H9 (cell line): ENCODE measurements around the gene AFAP1L1. TPM values are rescaled to one million over a fixed set of nuclear protein-coding genes. Genes with fewer than 3 reads are reported as not detected.

Experiments used
- DNase-seq: peaks from one replicate; pipeline ENCODE4 v3.0.0-alpha.2; 2017
- H2AFZ ChIP-seq: one replicate; pipeline ENCODE4 v1.6.1; 2013; ENCODE audit warnings: mild to moderate bottlenecking, low read length, control low read depth, moderate library complexity
- H2AK5ac ChIP-seq: 2 replicates; pipeline ENCODE4 v1.6.1; 2013; ENCODE audit warnings: low read length, control low read depth, mixed read lengths; ENCODE audit not compliant: insufficient read length
- H2BK120ac ChIP-seq: one replicate; pipeline ENCODE4 v1.6.1; 2013; ENCODE audit warnings: low read depth, mild to moderate bottlenecking, low read length, control low read depth, inconsistent platforms; ENCODE audit not compliant: poor library complexity, severe bottlenecking
- H2BK12ac ChIP-seq: 2 replicates; pipeline ENCODE4 v1.6.1; 2013; ENCODE audit warnings: low read length, control low read depth, mixed read lengths, low read depth; ENCODE audit not compliant: insufficient read length
- H2BK15ac ChIP-seq: 2 replicates; pipeline ENCODE4 v1.6.1; 2013; ENCODE audit warnings: low read depth, low read length, control low read depth
- H2BK20ac ChIP-seq: one replicate; pipeline ENCODE4 v1.6.1; 2013; ENCODE audit warnings: low read depth, mild to moderate bottlenecking, low read length, control low read depth, inconsistent platforms; ENCODE audit not compliant: poor library complexity, severe bottlenecking
- H2BK5ac ChIP-seq: 2 replicates; pipeline ENCODE4 v1.6.1; 2013; ENCODE audit warnings: low read length, control low read depth, mixed read lengths; ENCODE audit not compliant: insufficient read length
- H3K14ac ChIP-seq: 2 replicates; pipeline ENCODE4 v1.6.1; 2013; ENCODE audit warnings: low read length, control low read depth; ENCODE audit not compliant: insufficient read depth
- H3K18ac ChIP-seq: 2 replicates; pipeline ENCODE4 v1.6.1; 2013; ENCODE audit warnings: low read depth, mild to moderate bottlenecking, mixed read lengths, low read length, control low read depth; ENCODE audit not compliant: insufficient read length
- H3K23ac ChIP-seq: 2 replicates; pipeline ENCODE4 v1.6.1; 2013; ENCODE audit warnings: low read length, control low read depth, mixed read lengths, low read depth; ENCODE audit not compliant: insufficient read length
- H3K23me2 ChIP-seq: 2 replicates; pipeline ENCODE4 v1.6.1; 2013; ENCODE audit warnings: low read depth, mild to moderate bottlenecking, mixed read lengths, low read length, control low read depth; ENCODE audit not compliant: insufficient read length, poor library complexity, severe bottlenecking
- H3K27ac ChIP-seq: 2 replicates; pipeline ENCODE4 v1.5.1; 2013; ENCODE audit warnings: low read length, control low read depth, mixed read lengths, low read depth; ENCODE audit not compliant: insufficient read length
- H3K27me3 ChIP-seq: 2 replicates; pipeline ENCODE4 v1.6.1; 2013; ENCODE audit warnings: low read length, control low read depth, inconsistent platforms; ENCODE audit not compliant: insufficient read depth
- H3K4ac ChIP-seq: 2 replicates; pipeline ENCODE4 v1.6.1; 2013; ENCODE audit warnings: low read depth, mild to moderate bottlenecking, control low read depth, inconsistent platforms, low read length, moderate library complexity
- H3K4me1 ChIP-seq: 2 replicates; pipeline ENCODE4 v1.6.1; 2013; ENCODE audit warnings: low read length, control low read depth, inconsistent platforms; ENCODE audit not compliant: insufficient read depth
- H3K4me2 ChIP-seq: 2 replicates; pipeline ENCODE4 v1.6.1; 2013; ENCODE audit warnings: low read length, control low read depth, mixed read lengths; ENCODE audit not compliant: insufficient read length, insufficient read depth
- H3K56ac ChIP-seq: 2 replicates; pipeline ENCODE4 v1.6.1; 2013; ENCODE audit warnings: low read depth, mild to moderate bottlenecking, mixed read lengths, low read length, control low read depth; ENCODE audit not compliant: insufficient read length
- H3K79me1 ChIP-seq: 2 replicates; pipeline ENCODE4 v1.6.1; 2013; ENCODE audit warnings: low read depth, mild to moderate bottlenecking, moderate library complexity, low read length, control low read depth, inconsistent platforms; ENCODE audit not compliant: insufficient read depth, poor library complexity, severe bottlenecking
- H3K79me2 ChIP-seq: 2 replicates; pipeline ENCODE4 v1.6.1; 2013; ENCODE audit warnings: low read length, control low read depth, inconsistent platforms; ENCODE audit not compliant: insufficient read depth
- H3K9ac ChIP-seq: 2 replicates; pipeline ENCODE4 v1.6.1; 2013; ENCODE audit warnings: low read length, control low read depth, mixed read lengths; ENCODE audit not compliant: insufficient read length; ENCODE audit errors: extremely low read depth
- H3K9me3 ChIP-seq: one replicate; pipeline ENCODE4 v1.6.1; 2013; ENCODE audit warnings: low read depth, low read length, inconsistent platforms; ENCODE audit not compliant: control insufficient read depth
- H3T11ph ChIP-seq: one replicate; pipeline ENCODE4 v1.6.1; 2013; ENCODE audit warnings: mild to moderate bottlenecking, low read length, control low read depth, inconsistent platforms
- H4K20me1 ChIP-seq: one replicate; pipeline ENCODE4 v1.6.1; 2013; ENCODE audit not compliant: control insufficient read depth, insufficient read length, insufficient read depth
- H4K5ac ChIP-seq: 2 replicates; pipeline ENCODE4 v1.6.1; 2013; ENCODE audit warnings: low read depth, mild to moderate bottlenecking, mixed read lengths, low read length, control low read depth; ENCODE audit not compliant: insufficient read length
- H4K8ac ChIP-seq: replicated peaks from 2 replicates; pipeline ENCODE4 v1.6.1; 2013; ENCODE audit warnings: low read length, control low read depth, mixed read lengths, low read depth; ENCODE audit not compliant: insufficient read length
- H4K91ac ChIP-seq: 2 replicates; pipeline ENCODE4 v1.6.1; 2013; ENCODE audit warnings: low read depth, mild to moderate bottlenecking, moderate library complexity, mixed read lengths, low read length, control low read depth; ENCODE audit not compliant: insufficient read length
- H3K27ac Mint-ChIP-seq, 3 experiments: 2 replicates in 2 of 3; 3 replicates in 1 of 3; pipeline ENCODE4 v1.8.0; 2020 to 2021; ENCODE audit warnings: mixed read lengths in 3 of 3, mild to moderate bottlenecking in 1 of 3, moderate library complexity in 1 of 3
- H3K27me3 Mint-ChIP-seq: 2 replicates; pipeline ENCODE4 v1.8.0; 2021; ENCODE audit warnings: low read depth, mild to moderate bottlenecking, moderate library complexity, mixed read lengths
- H3K36me3 Mint-ChIP-seq, 3 experiments: 2 replicates in 2 of 3; 3 replicates in 1 of 3; pipeline ENCODE4 v1.8.0; 2020 to 2021; ENCODE audit warnings: low read depth in 3 of 3, mixed read lengths in 3 of 3; ENCODE audit not compliant: insufficient read depth in 1 of 3
- H3K4me1 Mint-ChIP-seq, 2 experiments: 2 replicates each; pipeline ENCODE4 v1.8.0; 2020; ENCODE audit warnings: mixed read lengths in 2 of 2
- H3K4me3 Mint-ChIP-seq, 2 experiments: 2 replicates in 1 of 2; 3 replicates in 1 of 2; pipeline ENCODE4 v1.8.0; 2020 to 2021; ENCODE audit warnings: mild to moderate bottlenecking in 2 of 2, mixed read lengths in 2 of 2, moderate library complexity in 1 of 2
- H3K9me3 Mint-ChIP-seq, 2 experiments: 2 replicates in 1 of 2; 3 replicates in 1 of 2; pipeline ENCODE4 v1.8.0; 2020; ENCODE audit warnings: mild to moderate bottlenecking in 2 of 2, mixed read lengths in 2 of 2, moderate library complexity in 1 of 2
- WGBS: extraction: QIAGEN DNeasy Blood & Tissue Kit; methylation state at CpG from one replicate; pipeline ENCODE4 v1.1.7; 2013; ENCODE audit warnings: missing lambda C conversion rate, low lambda C conversion rate, mixed read lengths; ENCODE audit not compliant: insufficient read length; ENCODE audit errors: extremely low coverage; 5-methylcytosine and 5-hydroxymethylcytosine counted together
- total RNA-seq: library from RNA; stranded (reverse); gene quantifications from 2 replicates; pipeline ENCODE4 v1.2.1, GENCODE V29; 2021
- TF ChIP-seq, protein P1 (sequence below): fragments of 200-600 bp; sonication (generic); conservative IDR thresholded peaks from 3 replicates; pipeline ENCODE4 v1.8.0; 2021; ENCODE audit warnings: antibody characterized with exemption, mild to moderate bottlenecking

Gene AFAP1L1
- total RNA-seq, 1 experiment from 2014 or later = 1.8 TPM

DNA sequence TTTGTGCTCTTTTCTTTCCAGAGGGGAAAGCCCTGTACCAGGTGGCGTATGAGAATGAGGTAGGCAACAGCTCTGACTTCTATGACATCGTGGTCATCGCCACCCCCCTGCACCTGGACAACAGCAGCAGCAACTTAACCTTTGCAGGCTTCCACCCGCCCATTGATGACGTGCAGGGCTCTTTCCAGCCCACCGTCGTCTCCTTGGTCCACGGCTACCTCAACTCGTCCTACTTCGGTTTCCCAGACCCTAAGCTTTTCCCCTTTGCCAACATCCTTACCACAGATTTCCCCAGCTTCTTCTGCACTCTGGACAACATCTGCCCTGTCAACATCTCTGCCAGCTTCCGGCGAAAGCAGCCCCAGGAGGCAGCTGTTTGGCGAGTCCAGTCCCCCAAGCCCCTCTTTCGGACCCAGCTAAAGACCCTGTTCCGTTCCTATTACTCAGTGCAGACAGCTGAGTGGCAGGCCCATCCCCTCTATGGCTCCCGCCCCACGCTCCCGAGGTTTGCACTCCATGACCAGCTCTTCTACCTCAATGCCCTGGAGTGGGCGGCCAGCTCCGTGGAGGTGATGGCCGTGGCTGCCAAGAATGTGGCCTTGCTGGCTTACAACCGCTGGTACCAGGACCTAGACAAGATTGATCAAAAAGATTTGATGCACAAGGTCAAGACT, 96.5 kb downstream of the AFAP1L1 start:
- TF ChIP-seq, protein P1, sequence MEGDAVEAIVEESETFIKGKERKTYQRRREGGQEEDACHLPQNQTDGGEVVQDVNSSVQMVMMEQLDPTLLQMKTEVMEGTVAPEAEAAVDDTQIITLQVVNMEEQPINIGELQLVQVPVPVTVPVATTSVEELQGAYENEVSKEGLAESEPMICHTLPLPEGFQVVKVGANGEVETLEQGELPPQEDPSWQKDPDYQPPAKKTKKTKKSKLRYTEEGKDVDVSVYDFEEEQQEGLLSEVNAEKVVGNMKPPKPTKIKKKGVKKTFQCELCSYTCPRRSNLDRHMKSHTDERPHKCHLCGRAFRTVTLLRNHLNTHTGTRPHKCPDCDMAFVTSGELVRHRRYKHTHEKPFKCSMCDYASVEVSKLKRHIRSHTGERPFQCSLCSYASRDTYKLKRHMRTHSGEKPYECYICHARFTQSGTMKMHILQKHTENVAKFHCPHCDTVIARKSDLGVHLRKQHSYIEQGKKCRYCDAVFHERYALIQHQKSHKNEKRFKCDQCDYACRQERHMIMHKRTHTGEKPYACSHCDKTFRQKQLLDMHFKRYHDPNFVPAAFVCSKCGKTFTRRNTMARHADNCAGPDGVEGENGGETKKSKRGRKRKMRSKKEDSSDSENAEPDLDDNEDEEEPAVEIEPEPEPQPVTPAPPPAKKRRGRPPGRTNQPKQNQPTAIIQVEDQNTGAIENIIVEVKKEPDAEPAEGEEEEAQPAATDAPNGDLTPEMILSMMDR = no peak
- no peaks in the 10 kb centered on the region for H3K23me2 ChIP-seq
- H3K4me2 ChIP-seq = no peak overlapping the region
- no peaks in the 10 kb centered on the region for H3K4me1 ChIP-seq
- H3K27me3 ChIP-seq = no peaks in the 10 kb centered on the region
- no peaks in the 10 kb centered on the region for H3K9me3 Mint-ChIP-seq
- H3K27ac ChIP-seq = no peak overlapping the region
- H3K4ac ChIP-seq = no peak overlapping the region
- H2AFZ ChIP-seq = no peak overlapping the region
- no peak overlapping the region for H3K27ac Mint-ChIP-seq
- H2AK5ac ChIP-seq = no peak overlapping the region
- H4K8ac ChIP-seq = no peak overlapping the region
- no peak overlapping the region for H3T11ph ChIP-seq
- H3K9ac ChIP-seq = no peak overlapping the region
- H3K56ac ChIP-seq = no peak overlapping the region
- no peak overlapping the region for H3K23ac ChIP-seq
- H2BK5ac ChIP-seq = no peak overlapping the region
- H4K5ac ChIP-seq = no peak overlapping the region
- H2BK20ac ChIP-seq = no peak overlapping the region
- H4K20me1 ChIP-seq = no peaks in the 10 kb centered on the region
- no peaks in the 10 kb centered on the region for H3K79me1 ChIP-seq
- no peak overlapping the region for H4K91ac ChIP-seq
- H3K18ac ChIP-seq = no peak overlapping the region
- peaks cover 0 to 25% (median 0%) of the 10 kb centered on the region in 3 experiments; a peak in 5 of 7 replicates for H3K36me3 Mint-ChIP-seq
- H2BK120ac ChIP-seq = no peak overlapping the region
- no peaks in the 10 kb centered on the region for H3K9me3 ChIP-seq
- no CpG with 5 or more reads among the region's 22 CpGs for WGBS
- no peak overlapping the region for H2BK15ac ChIP-seq
- H3K27me3 Mint-ChIP-seq = no peaks in the 10 kb centered on the region
- no peaks in the 10 kb centered on the region for H3K79me2 ChIP-seq
- no peak for DNase-seq
- no peak overlapping the region for H3K4me3 Mint-ChIP-seq
- no peak overlapping the region for H2BK12ac ChIP-seq
- H3K4me1 Mint-ChIP-seq = peaks cover 13 to 17% of the 10 kb centered on the region in 2 experiments
- no peak overlapping the region for H3K14ac ChIP-seq
